Esophagus squamous epithelium (tissue), 4 donors: ENCODE results near the gene GRAMD2B.

ENCODE experiments used
- POLR2A ChIP-seq, 4 donors: fragments of 450-650 bp; IDR thresholded peaks; one replicate each; pipeline ENCODE4 v1.6.1; 2017; ENCODE audit warnings: antibody characterized with exemption in 4 of 4, mild to moderate bottlenecking in 4 of 4, moderate library complexity in 3 of 4
- TF ChIP-seq, protein P1 (sequence below), 6 experiments: fragments of 450-650 bp in 4 of 6; fragments of 200-600 bp in 2 of 6; sonication (generic) in 2 of 6; IDR thresholded peaks; one replicate each; pipeline ENCODE4 v1.5.1; 2016 to 2019; ENCODE audit warnings: antibody characterized with exemption in 6 of 6, mild to moderate bottlenecking in 4 of 6, moderate library complexity in 4 of 6

DNA sequence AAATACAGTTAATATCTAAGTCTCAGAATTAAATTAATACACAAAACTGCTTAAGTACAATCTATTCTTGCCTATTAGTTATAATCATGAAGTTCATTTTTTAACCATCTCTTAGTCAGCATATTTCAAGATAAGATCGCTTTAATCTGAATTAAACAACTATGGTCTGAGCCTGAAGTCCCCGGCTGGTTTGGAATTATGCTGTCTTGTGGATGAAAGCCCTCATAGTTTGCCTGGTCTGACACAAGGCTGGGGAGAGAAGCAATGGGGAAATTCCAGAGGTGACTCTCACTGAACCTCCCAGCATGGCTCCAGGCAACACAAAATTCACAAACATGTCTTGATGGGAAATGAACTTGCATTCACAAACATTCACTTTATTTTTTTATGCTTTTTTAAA is 28.0 kb upstream of the GRAMD2B start:
- TF ChIP-seq, protein P1, sequence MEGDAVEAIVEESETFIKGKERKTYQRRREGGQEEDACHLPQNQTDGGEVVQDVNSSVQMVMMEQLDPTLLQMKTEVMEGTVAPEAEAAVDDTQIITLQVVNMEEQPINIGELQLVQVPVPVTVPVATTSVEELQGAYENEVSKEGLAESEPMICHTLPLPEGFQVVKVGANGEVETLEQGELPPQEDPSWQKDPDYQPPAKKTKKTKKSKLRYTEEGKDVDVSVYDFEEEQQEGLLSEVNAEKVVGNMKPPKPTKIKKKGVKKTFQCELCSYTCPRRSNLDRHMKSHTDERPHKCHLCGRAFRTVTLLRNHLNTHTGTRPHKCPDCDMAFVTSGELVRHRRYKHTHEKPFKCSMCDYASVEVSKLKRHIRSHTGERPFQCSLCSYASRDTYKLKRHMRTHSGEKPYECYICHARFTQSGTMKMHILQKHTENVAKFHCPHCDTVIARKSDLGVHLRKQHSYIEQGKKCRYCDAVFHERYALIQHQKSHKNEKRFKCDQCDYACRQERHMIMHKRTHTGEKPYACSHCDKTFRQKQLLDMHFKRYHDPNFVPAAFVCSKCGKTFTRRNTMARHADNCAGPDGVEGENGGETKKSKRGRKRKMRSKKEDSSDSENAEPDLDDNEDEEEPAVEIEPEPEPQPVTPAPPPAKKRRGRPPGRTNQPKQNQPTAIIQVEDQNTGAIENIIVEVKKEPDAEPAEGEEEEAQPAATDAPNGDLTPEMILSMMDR (IDR thresholded peaks at IDR 0.05): no peak
- no peak for TF ChIP-seq POLR2A (IDR thresholded peaks at IDR 0.05)
